Neuronal stem cell (in vitro differentiated cells): ENCODE data around the gene ANKS1B.
A peak's percentile ranks its signal among the peaks of the same experiment; 100 is the strongest.

Experiments used
- DNase-seq: peaks from one replicate; pipeline ENCODE4 v3.0.0-alpha.2; 2013; ENCODE audit warnings: low spot score
- H2AFZ ChIP-seq: one replicate; pipeline ENCODE4 v1.6.1; 2013; ENCODE audit warnings: mild to moderate bottlenecking, low read length, inconsistent platforms
- H2AK5ac ChIP-seq: 2 replicates; pipeline ENCODE4 v1.6.1; 2013; ENCODE audit warnings: low read depth, mild to moderate bottlenecking, inconsistent platforms, low read length, moderate library complexity, mixed read lengths
- H2BK120ac ChIP-seq: 2 replicates; pipeline ENCODE4 v1.6.1; 2013; ENCODE audit warnings: low read depth, mild to moderate bottlenecking, inconsistent platforms, low read length, moderate library complexity, mixed read lengths
- H2BK12ac ChIP-seq: one replicate; pipeline ENCODE4 v1.6.1; 2013; ENCODE audit warnings: low read length, inconsistent platforms
- H2BK15ac ChIP-seq: 2 replicates; pipeline ENCODE4 v1.6.1; 2013; ENCODE audit warnings: mild to moderate bottlenecking, low read length, inconsistent platforms, mixed read lengths
- H2BK5ac ChIP-seq: one replicate; pipeline ENCODE4 v1.6.1; 2013; ENCODE audit warnings: inconsistent platforms, mild to moderate bottlenecking, low read length, moderate library complexity
- H3K14ac ChIP-seq: one replicate; pipeline ENCODE4 v1.6.1; 2013; ENCODE audit warnings: low read length, inconsistent platforms
- H3K18ac ChIP-seq: 2 replicates; pipeline ENCODE4 v1.6.1; 2013; ENCODE audit warnings: low read length, inconsistent platforms
- H3K23ac ChIP-seq: 2 replicates; pipeline ENCODE4 v1.6.1; 2013; ENCODE audit warnings: low read depth, mild to moderate bottlenecking, mixed read lengths, low read length, inconsistent platforms; ENCODE audit not compliant: poor library complexity
- H3K27ac ChIP-seq: replicated peaks from 3 replicates; pipeline ENCODE4 v1.5.1; 2013; ENCODE audit warnings: low read length, inconsistent platforms
- H3K27me3 ChIP-seq, 3 experiments: 2 replicates each; pipeline ENCODE4 v1.6.1; 2013; ENCODE audit warnings: low read length in 3 of 3, mild to moderate bottlenecking in 2 of 3, inconsistent platforms in 1 of 3, low read depth in 1 of 3, mixed read lengths in 1 of 3, moderate library complexity in 1 of 3; ENCODE audit not compliant: control insufficient read depth in 3 of 3, insufficient read depth in 3 of 3
- H3K36me3 ChIP-seq, 2 donors: replicated peaks in 1 of 2; 2 replicates each; pipeline ENCODE4 v1.6.1; 2013; ENCODE audit warnings: low read length in 2 of 2; ENCODE audit not compliant: control insufficient read depth in 2 of 2, insufficient read depth in 2 of 2
- H3K4ac ChIP-seq: 2 replicates; pipeline ENCODE4 v1.6.1; 2013; ENCODE audit warnings: inconsistent platforms, mild to moderate bottlenecking, low read length, moderate library complexity
- H3K4me1 ChIP-seq, 2 donors: 1 replicate in 1 of 2; 2 replicates in 1 of 2; pipeline ENCODE4 v1.6.1; 2013; ENCODE audit warnings: low read length in 2 of 2, low read depth in 1 of 2; ENCODE audit not compliant: control insufficient read depth in 2 of 2, insufficient read depth in 1 of 2
- H3K4me2 ChIP-seq: one replicate; pipeline ENCODE4 v1.6.1; 2013; ENCODE audit warnings: mild to moderate bottlenecking, low read length, inconsistent platforms; ENCODE audit not compliant: insufficient read depth, poor library complexity, severe bottlenecking
- H3K4me3 ChIP-seq, 2 donors: 2 replicates each; pipeline ENCODE4 v1.5.1; 2013; ENCODE audit warnings: low read length in 2 of 2, mild to moderate bottlenecking in 2 of 2, inconsistent platforms in 1 of 2, moderate library complexity in 1 of 2
- H3K79me1 ChIP-seq: one replicate; pipeline ENCODE4 v1.6.1; 2013; ENCODE audit warnings: low read depth, mild to moderate bottlenecking, inconsistent platforms, low read length, moderate library complexity
- H3K9ac ChIP-seq: one replicate; pipeline ENCODE4 v1.6.1; 2013; ENCODE audit warnings: mild to moderate bottlenecking, low read depth, low read length, inconsistent platforms; ENCODE audit not compliant: poor library complexity
- H3K9me3 ChIP-seq, 2 donors: replicated peaks in 1 of 2; 2 replicates each; pipeline versions ENCODE3 to v1.6.1; 2013; ENCODE audit warnings: low read length in 2 of 2, mild to moderate bottlenecking in 2 of 2, inconsistent platforms in 1 of 2, low read depth in 1 of 2, mixed read lengths in 1 of 2, moderate library complexity in 1 of 2; ENCODE audit not compliant: control insufficient read depth in 2 of 2, insufficient read depth in 1 of 2
- H4K8ac ChIP-seq: one replicate; pipeline ENCODE4 v1.6.1; 2013; ENCODE audit warnings: low read depth, mild to moderate bottlenecking, inconsistent platforms, low read length, moderate library complexity
- H4K91ac ChIP-seq: one replicate; pipeline ENCODE4 v1.6.1; 2013; ENCODE audit warnings: low read length, low read depth, mild to moderate bottlenecking, inconsistent platforms; ENCODE audit not compliant: poor library complexity
- WGBS, 2 donors: extraction: QIAGEN DNeasy Blood & Tissue Kit; methylation state at CpG; one replicate each; pipeline ENCODE4 v1.1.7; 2013; ENCODE audit warnings: missing lambda C conversion rate in 2 of 2, mixed read lengths in 1 of 2; ENCODE audit not compliant: insufficient read length in 2 of 2, insufficient replicate concordance in 1 of 2; ENCODE audit errors: extremely low coverage in 2 of 2; 5-methylcytosine and 5-hydroxymethylcytosine counted together

The ANKS1B gene

GRCh38 chr12:99861731-99862130 is 123.0 kb downstream of the ANKS1B start:
- no peak for DNase-seq
- Histone ChIP-seq H3K9ac (no peak overlapping the region), H3K4me2 (no peak overlapping the region), H3K27ac (no peak overlapping the region), H2BK15ac (no peak overlapping the region), H3K23ac (no peak overlapping the region), H3K4me3 (no peak overlapping the region), H3K4me1 (no peaks in the 10 kb centered on the region), H2AK5ac (no peak overlapping the region), H3K14ac (no peak overlapping the region), H3K79me1 (no peaks in the 10 kb centered on the region), H2BK5ac (no peak overlapping the region), H3K36me3 (no peaks in the 10 kb centered on the region), H3K18ac (no peak overlapping the region), H4K8ac (no peak overlapping the region), H3K27me3 (no peaks in the 10 kb centered on the region), H3K9me3 (no peaks in the 10 kb centered on the region), H3K4ac (no peak overlapping the region), H4K91ac (no peak overlapping the region), H2BK12ac (no peak overlapping the region), H2BK120ac (no peak overlapping the region), H2AFZ (no peak overlapping the region)
- no CpG with 5 or more reads among the region's 4 CpGs for WGBS, 2 donors

GRCh38 chr12:99859126-99859525 is 125.6 kb downstream of the ANKS1B start:
- no peak overlapping the region for H4K8ac ChIP-seq
- H3K79me1 ChIP-seq = no peaks in the 10 kb centered on the region
- no peak overlapping the region for H3K4me3 ChIP-seq
- no peak overlapping the region for H2BK12ac ChIP-seq
- DNase-seq = no peak
- no peak overlapping the region for H3K18ac ChIP-seq
- no peak overlapping the region for H3K14ac ChIP-seq
- no peak overlapping the region for H3K4ac ChIP-seq
- H3K36me3 ChIP-seq = no peaks in the 10 kb centered on the region
- WGBS, 2 donors = no CpG with 5 or more reads among the region's 1 CpG
- H3K9ac ChIP-seq = no peak overlapping the region
- H2AK5ac ChIP-seq = no peak overlapping the region
- no peak overlapping the region for H2BK15ac ChIP-seq
- H2AFZ ChIP-seq = no peak overlapping the region
- H3K4me2 ChIP-seq = no peak overlapping the region
- no peak overlapping the region for H3K27ac ChIP-seq
- no peak overlapping the region for H3K23ac ChIP-seq
- H3K4me1 ChIP-seq = no peaks in the 10 kb centered on the region
- no peak overlapping the region for H2BK120ac ChIP-seq
- H2BK5ac ChIP-seq = no peak overlapping the region
- H4K91ac ChIP-seq = no peak overlapping the region
- no peaks in the 10 kb centered on the region for H3K9me3 ChIP-seq
- no peaks in the 10 kb centered on the region for H3K27me3 ChIP-seq

- H2AK5ac ChIP-seq = no peak overlapping the region
- no peak overlapping the region for H3K4me2 ChIP-seq
- H3K18ac ChIP-seq = peak overlapping the region; percentile 13
- H2BK5ac ChIP-seq = no peak overlapping the region
- H2BK12ac ChIP-seq = no peak overlapping the region
- H4K91ac ChIP-seq = no peak overlapping the region
- H3K27ac ChIP-seq = no peak overlapping the region
- no peaks in the 10 kb centered on the region for H3K27me3 ChIP-seq
- H4K8ac ChIP-seq = peak overlapping the region; percentile 96
- peak overlapping the region; percentile 37 for H3K4ac ChIP-seq
- H3K9me3 ChIP-seq = no peaks in the 10 kb centered on the region
- H2BK15ac ChIP-seq = no peak overlapping the region
- H3K4me1 ChIP-seq = no peaks in the 10 kb centered on the region
- DNase-seq = no peak
- H3K23ac ChIP-seq = no peak overlapping the region
- no peaks in the 10 kb centered on the region for H3K79me1 ChIP-seq
- no peak overlapping the region for H2AFZ ChIP-seq
- no peak overlapping the region for H3K4me3 ChIP-seq
- WGBS, 2 donors = no CpG with 5 or more reads among the region's 5 CpGs
- H3K36me3 ChIP-seq = no peaks in the 10 kb centered on the region
- peak overlapping the region; percentile 76 for H3K14ac ChIP-seq
- H2BK120ac ChIP-seq = no peak overlapping the region
- no peak overlapping the region for H3K9ac ChIP-seq
Observed at GRCh38 chr12:99852666-99853065, 132.1 kb downstream of the ANKS1B start.

- Histone ChIP-seq H3K9me3 (no peaks in the 10 kb centered on the region), H3K9ac (no peak overlapping the region), H3K18ac (no peak overlapping the region), H3K27ac (no peak overlapping the region), H3K4me1 (no peaks in the 10 kb centered on the region), H3K23ac (no peak overlapping the region), H3K4ac (no peak overlapping the region), H2AFZ (no peak overlapping the region), H3K36me3 (no peaks in the 10 kb centered on the region), H2AK5ac (no peak overlapping the region), H2BK12ac (no peak overlapping the region), H3K79me1 (no peaks in the 10 kb centered on the region), H2BK15ac (no peak overlapping the region), H4K8ac (no peak overlapping the region), H3K4me3 (no peak overlapping the region), H3K4me2 (no peak overlapping the region), H4K91ac (no peak overlapping the region), H2BK5ac (no peak overlapping the region), H3K14ac (no peak overlapping the region), H3K27me3 (no peaks in the 10 kb centered on the region), H2BK120ac (no peak overlapping the region)
- no peak for DNase-seq
Observed at GRCh38 chr12:99847936-99848335, 136.8 kb downstream of the ANKS1B start.
